ENCODE data around the gene ABCB8. TPM values are rescaled to one million over a fixed set of nuclear protein-coding genes. Genes with fewer than 3 reads are reported as not detected.

Gene ABCB8
- total and polyA plus RNA-seq, 12 donors = 16.7 to 42.2 (median 24.6) TPM

DNA sequence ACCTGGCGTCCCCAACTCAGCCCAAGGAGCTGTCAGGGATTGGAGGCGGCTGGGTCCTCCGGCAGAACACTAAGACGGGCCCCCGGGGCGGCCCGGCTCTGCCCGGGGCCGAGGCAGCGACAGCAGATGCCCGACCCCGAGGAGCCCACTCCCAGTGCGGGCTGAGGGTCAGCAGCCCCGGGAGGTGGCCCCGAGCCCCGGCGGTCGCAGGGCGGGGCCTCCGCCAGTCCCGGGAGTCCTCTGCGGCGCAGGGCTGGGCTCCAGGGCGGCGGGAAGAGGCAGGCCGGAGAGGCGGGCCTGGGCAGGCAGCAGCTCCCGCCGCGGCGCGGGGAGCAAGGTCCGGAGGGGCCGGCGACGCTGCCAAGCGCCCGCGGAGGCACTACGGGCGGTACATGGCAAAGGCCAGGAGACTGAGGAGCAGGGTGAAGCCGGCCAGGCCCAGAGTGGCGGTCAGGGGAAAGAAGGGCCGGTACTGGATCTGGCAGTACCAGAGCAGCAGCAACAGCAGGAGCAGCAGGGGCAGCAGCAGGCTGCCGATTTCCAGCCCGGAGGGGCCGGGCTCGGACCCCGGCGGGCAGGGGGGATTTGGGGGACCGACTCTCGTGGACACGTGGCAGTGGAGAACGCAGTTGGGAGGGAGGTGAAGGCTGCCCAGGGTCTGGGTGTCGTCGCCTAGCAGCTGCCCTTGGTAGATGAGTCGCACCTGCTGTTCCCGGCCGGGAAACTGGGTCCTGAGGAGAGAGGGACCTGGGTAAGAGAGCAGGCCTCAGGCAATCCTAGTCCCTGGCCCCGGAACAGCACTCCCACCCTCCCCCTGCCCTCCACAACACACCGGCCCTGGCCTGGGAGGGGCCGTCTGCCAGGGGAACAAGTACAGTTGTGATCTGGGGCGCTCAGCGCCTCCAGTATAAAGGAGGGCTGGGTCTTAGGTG lies 53.2 kb downstream of the ABCB8 start:
- no peaks in the 10 kb centered on the region for H3K27me3 ChIP-seq
- intact Hi-C loops (cut with DNase I) = loop anchor here in 6 of 10 donors (1.0 to 2.0 kb wide), 2 partner anchors 22 to 23 kb away; partner anchors contain the start of gene SLC4A2 (in 6 of the 6)
- no peak for TF ChIP-seq CTCF (IDR thresholded peaks at IDR 0.05)

GRCh38 chr7:151082141-151083070 lies 54.2 kb downstream of the ABCB8 start:
- Histone ChIP-seq H3K27ac (peak overlapping the region; percentile 69 to 98 (median 96)), H3K27me3 (no peaks in the 10 kb centered on the region), H3K36me3 (peaks cover 0 to 5% (median 0%) of the 10 kb centered on the region in 9 donors), H3K4me3 (peak overlapping the region; percentile 81 to 98 (median 92)), H3K9me3 (no peaks in the 10 kb centered on the region), H3K4me1 (peaks cover 33 to 66% (median 62%) of the 10 kb centered on the region in 9 donors)
- intact Hi-C loops (cut with DNase I) = no loop called here
- TF ChIP-seq CTCF (IDR thresholded peaks at IDR 0.05) = no peak
- WGBS, 2 donors = 52 to 56% methylated on average over 42 of the region's 42 CpGs
- no peak for ATAC-seq
- DNase-seq = no peak

More for the DNA sequence above, 53.2 kb downstream of the ABCB8 start:
- Histone ChIP-seq H3K4me1 (peaks cover 37 to 75% (median 65%) of the 10 kb centered on the region in 9 donors), H3K4me3 (peak overlapping the region; percentile 14 to 98 (median 92)), H3K9me3 (no peaks in the 10 kb centered on the region), H3K27ac (peak overlapping the region; percentile 86 to 98 (median 96)), H3K36me3 (peaks cover 0 to 15% (median 0%) of the 10 kb centered on the region in 9 donors)
- no peak for DNase-seq
- WGBS, 2 donors = 19 to 21% methylated on average over 63 to 64 of the region's 64 CpGs
- peak in 5 of 8 donors; percentile 2 to 17 (median 6) for ATAC-seq

DNA sequence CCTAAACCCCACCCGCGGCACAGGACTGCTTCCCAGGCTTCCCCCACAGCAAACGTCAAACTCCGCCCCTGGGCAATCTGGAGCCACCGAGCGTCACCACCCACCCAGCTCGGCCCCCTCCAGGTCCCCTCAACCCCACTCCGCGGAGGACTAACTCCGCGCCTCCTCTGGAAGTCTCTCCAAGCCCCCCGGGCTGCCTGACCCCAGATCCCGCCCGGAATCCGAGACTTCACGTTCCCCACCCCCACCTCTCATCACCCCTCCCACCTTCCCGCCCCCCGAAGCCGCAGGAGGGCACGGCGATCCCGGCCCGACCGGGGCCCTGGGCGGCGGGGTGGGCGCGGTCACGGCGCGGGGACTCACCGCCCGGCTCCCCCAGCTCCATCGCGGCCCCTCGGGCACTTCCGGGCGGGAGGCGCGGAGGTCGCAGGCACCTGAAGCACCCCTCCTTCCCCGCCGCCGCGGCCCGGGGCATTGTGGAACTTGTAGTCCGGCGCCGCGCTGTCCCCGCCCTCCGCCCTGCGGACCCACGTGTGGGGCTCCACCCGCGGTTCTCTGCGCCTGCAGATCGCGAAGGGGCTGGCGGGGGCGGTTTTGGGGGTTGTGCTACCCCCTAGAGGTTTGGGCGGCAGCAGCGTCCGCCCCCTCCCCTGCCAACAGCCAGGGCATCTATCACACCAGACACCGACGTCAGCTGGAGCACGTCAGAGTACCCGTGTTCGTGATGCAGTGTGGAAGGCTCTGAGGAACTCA lies 55.0 kb downstream of the ABCB8 start, which contains the start of gene TMUB1:
TMUB1 (minus strand) TSS at position 423 of the 753 bp plus-strand sequence. CDS start 930 bp downstream, outside the sequence.
- DNase-seq = peak; percentile 77 to 85
- peak within 1 kb of the TSS; percentile 81 to 98 (median 92) for H3K4me3 ChIP-seq
- no peaks in the 10 kb centered on the region for H3K27me3 ChIP-seq
- H3K27ac ChIP-seq = peak within 1 kb of the TSS; percentile 69 to 98 (median 96)
- peaks cover 35 to 66% (median 62%) of the 10 kb centered on the region in 9 donors for H3K4me1 ChIP-seq
- intact Hi-C loops (cut with DNase I) = no loop called here
- H3K9me3 ChIP-seq = no peaks in the 10 kb centered on the region
- ATAC-seq = peak in 5 of 8 donors; percentile 15 to 29 (median 22)
- TF ChIP-seq CTCF (IDR thresholded peaks at IDR 0.05) = no peak
- WGBS, 2 donors = 1% methylated on average over 58 to 69 of the region's 69 CpGs
- peaks cover 0 to 4% (median 0%) of the 10 kb centered on the region in 9 donors for H3K36me3 ChIP-seq
